ENCODE measurements around the gene MIPOL1.
"Not testable (repeated sequence)": the region's sequence is repeated elsewhere in the genome, so short reads cannot be mapped to it uniquely, and the experiment has no call there.

MIPOL1 gene

DNA sequence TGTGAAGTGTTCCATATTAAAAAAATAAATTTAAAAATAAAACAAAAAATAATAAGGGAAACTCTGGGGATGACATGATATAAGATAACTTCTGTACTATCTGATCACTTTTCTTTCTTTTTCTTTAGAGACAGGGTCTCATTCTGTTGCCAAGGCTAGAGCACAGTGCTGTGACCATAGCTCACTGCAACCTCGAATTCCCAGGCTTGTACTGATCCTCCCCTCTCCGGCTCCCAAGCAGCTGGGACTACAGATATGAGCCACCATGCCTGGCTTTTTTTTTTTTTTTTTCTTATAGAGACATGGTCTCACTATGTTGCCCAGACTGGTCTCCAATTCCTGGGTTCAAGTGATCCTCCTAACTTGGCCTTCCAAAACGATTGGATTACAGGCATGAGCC, 10.4 kb upstream of the MIPOL1 start:
- no peak for DNase-seq (ENCODE audit: low read depth)

DNA sequence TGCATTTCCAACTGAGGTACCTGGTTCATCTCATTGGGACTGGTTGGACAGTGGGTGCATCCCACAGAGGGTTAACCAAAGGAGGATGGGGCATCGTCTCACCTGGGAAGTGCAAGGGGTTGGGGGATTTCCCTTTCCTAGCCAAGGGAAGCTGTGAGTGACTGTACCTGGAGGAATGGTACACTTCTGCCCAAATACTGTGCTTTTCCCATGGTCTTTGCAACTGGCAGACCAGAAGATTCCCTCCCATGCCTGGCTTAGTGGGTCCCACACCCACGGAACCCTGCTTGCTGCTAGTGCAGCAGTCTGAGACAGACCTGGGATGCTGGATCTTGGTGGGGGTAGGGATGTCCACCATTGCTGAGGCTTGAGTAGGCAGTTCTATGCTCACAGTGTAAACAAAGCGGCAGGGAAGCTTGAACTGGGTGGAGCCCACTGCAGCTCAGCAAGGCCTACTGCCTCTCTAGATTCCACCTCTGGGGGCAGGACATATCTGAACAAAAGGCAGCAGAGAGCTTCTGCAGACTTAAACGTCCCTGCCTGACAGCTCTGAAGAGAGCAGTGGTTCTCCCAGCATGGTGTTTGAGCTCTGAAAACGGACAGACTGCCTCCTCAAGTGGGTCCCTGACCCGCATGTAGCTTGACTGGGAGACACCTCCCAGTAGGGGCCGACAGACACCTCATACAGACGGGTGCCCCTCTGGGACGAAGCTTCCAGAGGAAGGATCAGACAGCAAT, 9.7 kb upstream of the MIPOL1 start:
- DNase-seq (ENCODE audit: low read depth) = not testable (repeated sequence)

DNA sequence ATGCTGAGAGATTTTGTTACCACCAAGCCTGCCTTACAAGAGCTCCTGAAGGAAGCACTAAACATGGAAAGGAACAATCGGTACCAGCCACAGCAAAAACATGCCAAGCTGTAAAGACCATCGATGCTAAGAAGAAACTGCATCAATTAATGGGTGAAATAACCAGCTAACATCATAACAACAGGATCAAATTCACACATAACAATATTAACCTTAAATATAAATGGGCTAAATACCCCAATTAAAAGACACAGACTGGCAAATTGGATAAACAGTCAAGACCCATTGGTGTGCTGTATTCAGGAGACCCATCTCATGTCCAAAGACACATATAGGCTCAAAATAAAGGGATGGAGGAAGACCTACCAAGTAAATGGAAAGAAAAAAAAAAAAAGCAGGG, 8.0 kb upstream of the MIPOL1 start:
- DNase-seq (ENCODE audit: low read depth) = not testable (repeated sequence)

DNA sequence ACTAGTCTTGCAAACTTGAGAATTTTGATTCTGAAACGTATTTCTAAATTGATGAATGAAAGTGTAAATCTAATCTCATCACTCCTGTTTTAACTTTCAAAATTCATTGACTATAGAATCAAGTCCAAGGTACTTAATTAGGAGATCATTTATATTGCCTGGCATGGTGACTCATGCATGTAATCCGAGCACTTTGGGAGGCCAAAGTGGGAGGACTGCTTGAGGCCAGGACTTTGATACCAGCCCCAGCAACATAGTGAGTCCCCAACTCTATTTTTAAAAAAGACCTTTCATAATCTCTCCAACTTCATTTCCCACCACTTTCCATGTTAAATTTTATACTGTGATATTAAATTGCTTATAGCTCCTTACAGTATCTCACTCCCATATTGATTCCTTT, 3.0 kb upstream of the MIPOL1 start:
- DNase-seq (ENCODE audit: low read depth) = no peak

GRCh38 chr14:37195327-37195726, 2.4 kb upstream of the MIPOL1 start:
- no peak for DNase-seq (ENCODE audit: low read depth)

GRCh38 chr14:37196604-37197420, 925 bp upstream of the MIPOL1 start:
- no peak for DNase-seq (ENCODE audit: low read depth)

DNA sequence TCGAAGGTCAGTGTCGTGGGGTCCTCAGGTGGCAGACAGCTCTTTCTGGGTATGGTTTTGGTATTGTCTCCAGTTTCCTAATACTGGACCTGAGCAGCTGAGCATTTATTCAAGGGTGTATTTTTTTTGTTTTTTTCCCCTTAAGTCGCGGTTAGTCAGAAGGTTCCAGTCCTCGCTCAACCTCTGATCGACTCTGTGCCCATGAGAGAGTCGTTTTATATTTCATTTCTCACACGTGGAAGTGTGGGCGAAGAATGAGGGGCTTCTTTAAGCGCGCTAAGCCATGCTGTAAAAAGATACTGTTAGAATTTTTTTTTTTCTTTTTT, 499 bp downstream of the MIPOL1 start:
- no peak for DNase-seq (ENCODE audit: low read depth)

DNA sequence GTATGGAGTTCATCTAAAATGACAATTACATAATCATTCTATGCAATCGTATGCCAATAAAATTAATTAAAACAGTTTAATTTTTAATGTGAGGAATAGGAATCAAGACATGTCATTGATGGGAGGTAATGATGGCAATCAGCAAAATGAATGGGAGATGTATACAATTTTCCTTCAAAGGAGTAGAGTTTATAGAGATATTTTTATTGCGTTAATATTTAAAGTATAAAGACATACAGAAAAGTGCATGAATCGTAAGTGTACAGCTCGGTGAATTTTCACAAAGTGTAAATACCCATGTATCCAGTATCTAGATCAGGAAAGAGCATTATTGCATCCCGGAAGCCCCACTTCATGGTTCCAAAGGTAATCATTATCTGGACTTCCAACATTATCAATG, 1.2 kb downstream of the MIPOL1 start:
- DNase-seq (ENCODE audit: low read depth) = no peak

GRCh38 chr14:37201724-37202123, 4.0 kb downstream of the MIPOL1 start:
- DNase-seq (ENCODE audit: low read depth) = no peak

DNA sequence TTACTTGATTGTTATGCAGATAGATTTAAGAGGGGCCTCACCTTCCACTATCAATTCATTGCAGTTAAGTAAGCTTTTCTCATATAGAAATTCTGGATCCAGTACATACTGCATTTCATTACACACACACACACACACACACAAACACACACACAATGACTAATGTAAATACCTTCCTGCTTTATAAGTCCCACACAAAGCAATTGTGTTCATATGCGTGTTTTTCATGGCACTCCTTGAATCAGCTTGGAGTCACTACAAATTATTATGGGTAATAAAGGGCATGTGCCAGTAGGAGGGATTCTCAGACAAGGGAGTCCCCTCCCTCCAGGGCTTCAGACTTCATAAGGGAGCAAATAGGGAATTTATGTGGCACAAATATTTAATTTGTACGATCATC, 4.5 kb downstream of the MIPOL1 start:
- DNase-seq (ENCODE audit: low read depth) = no peak

DNA sequence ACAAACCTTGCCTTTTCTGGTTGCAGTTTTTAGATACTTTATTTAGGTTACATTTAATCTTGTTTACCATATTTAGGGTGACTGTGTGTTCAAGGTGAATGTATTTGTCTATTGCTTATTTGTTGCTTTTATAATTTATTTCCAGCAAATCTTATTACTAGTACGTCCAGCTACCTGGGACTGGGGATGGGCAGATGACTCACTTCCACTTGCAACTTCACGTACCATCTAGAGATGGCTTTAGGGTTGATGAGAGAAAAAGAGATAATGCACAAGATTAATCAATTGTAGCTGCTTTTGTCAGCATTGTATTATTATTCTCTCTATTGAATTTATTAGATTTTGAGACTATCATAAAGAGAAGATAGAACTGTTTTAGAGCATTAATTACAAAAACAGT, 5.1 kb downstream of the MIPOL1 start:
- DNase-seq (ENCODE audit: low read depth) = no peak

DNA sequence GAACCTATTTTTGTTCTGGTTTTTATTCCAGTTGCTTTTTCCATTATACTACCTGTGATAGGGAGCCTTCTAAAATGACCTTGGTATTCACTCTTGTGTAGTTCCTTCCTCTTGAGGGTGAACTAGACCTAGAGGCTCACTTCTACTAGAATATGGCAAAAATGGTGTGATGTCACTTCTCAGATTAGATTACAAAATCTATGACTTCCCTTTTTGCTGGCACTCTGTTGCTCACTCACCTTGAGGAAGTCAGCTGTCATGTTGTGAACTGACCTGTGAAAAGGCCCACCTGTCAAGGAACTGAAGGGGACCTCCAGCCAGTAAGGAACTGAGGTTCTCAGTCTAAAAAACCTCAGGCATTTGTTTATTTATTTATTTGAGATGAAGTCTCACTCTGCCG, 5.7 kb downstream of the MIPOL1 start:
- no peak for DNase-seq (ENCODE audit: low read depth)

DNA sequence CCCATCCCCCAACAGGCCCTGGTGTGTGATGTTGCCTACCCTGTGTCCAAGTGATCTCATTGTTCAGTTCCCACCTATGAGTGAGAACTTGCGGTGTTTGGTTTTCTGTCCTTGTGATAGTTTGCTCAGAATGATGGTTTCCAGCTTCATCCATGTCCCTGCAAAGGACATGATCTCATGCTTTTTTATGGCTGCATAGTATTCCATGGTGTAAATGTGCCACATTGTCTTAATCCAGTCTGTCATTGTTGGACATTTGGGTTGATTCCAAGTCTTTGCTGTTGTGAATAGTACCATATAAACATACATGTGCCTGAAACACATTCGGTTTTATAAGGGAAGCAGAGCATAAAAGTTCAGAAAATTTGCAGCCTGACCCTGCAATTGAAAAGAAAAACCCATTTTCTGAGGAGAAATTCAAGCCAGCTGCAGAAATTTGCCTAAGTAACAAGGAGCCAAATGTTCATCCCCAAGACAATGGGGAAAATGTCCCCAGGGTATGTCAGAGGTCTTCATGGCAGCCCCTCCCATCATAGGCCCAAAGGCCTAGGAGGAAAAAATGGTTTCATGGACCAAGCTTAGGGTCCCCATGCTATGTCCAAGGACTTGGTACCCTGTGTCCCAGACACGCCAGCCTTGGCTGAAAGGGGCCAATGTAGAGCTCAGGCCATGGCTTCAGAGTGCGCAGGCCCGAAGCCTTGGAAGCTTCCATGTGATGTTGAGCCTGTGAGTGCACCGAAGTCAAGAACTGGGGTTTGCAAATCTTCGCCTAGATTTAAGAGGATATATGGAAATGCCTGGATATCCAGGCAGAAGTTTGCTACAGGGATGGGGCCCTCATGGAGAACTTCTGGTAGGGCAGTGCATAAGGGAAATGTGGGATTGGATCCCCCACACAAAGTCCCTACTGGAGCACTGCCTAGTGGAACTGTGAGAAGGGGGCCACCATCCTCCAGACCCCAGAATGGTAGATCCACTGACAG, 8.2 kb downstream of the MIPOL1 start:
- not testable (repeated sequence) for DNase-seq (ENCODE audit: low read depth)

DNA sequence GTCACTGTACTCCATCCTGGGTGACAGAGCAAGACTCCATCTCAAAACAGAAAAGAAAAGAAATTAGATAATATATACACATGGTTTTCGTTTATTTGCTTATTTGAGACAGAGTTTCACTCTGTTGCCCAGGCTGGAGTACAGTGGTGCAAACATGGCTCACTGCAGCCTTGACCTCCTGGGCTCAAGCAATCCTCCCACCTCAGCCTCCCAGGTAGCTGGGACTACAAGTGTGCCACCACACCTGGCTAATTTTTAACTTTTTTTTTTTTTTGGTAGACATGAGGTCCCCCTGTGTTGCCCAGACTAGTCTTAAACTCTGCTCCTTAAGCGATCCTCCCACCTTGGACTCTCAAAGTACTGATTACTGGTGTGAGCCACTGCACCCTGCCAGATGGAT, 11.9 kb downstream of the MIPOL1 start:
- DNase-seq (ENCODE audit: low read depth) = not testable (repeated sequence)

DNA sequence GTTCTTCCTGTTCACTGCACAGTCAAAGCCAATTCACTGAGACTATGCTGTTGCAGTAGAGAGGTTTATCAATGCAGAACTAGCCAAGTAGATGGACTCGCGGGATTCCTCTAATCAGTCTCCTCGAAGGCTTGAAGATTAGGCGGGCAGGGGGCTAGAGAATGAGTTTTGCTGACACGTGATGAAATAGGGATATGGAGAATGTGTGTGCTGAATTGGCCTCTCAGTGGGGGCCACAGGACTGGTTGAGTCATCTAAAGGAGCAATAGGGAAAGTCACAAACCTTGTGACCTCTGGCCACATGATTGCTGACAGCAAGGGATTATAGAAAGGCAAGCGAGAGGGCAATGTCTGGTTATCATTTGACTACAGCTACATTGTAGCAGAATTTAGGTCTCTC, 12.7 kb downstream of the MIPOL1 start:
- no peak for DNase-seq (ENCODE audit: low read depth)

DNA sequence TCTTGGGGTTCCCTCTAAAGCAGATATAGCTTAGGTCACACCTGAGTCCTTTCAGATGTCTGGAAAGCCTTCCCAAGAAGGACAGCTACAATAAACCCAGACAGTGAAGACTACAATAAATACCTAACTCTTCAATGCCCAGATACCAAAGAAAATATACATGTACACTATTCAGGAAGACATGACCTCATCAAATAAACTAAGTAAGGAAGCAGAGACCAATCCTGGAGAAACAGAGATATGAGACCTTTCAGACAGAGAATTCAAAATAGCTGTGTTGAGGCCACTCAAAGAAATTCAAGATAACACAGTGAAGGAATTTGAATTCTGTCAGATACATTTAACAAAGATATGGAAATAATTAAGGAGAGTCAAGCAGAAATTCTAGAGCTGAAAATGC, 15.3 kb downstream of the MIPOL1 start:
- no peak for DNase-seq (ENCODE audit: low read depth)

DNA sequence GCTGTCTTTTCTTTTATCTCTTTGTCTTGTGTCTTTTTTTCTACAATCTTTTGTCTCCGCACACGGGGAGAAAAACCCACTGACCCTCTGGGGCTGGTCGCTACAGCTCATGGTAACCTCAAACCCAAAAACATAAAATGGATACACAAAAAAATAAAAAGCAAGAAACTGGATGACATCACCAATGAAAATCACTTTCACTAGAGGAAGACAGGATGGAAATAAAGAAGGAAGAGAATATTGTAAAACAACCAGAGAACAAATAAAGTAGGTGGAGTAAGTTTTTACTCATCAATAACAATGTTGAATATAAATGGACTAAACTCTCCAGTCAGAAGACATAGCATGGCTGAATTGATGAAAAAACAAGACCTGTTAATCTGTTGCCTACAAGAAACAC, 17.6 kb downstream of the MIPOL1 start:
- no peak for DNase-seq (ENCODE audit: low read depth)

DNA sequence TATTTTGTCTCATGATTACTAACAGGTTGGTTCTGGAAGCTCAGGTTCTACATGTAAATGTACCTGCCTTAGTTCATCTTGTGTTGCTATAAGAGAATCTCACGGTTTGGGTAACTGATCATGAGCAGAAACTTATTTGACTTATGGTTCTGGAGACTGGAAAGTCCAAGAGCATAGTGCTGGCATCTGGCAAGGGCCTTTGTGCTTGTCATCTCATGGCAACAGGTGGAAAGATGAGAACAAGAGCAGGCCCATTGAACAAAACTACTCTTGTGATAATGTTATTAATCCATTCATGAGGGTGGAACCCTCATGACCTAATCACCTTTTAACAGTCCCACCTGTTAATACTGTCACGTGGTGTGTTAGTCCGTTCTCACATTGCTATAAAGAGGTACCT, 23.3 kb downstream of the MIPOL1 start:
- no peak for DNase-seq (ENCODE audit: low read depth)

GRCh38 chr14:37223947-37224474, 26.3 kb downstream of the MIPOL1 start:
- no peak for DNase-seq (ENCODE audit: low read depth)

DNA sequence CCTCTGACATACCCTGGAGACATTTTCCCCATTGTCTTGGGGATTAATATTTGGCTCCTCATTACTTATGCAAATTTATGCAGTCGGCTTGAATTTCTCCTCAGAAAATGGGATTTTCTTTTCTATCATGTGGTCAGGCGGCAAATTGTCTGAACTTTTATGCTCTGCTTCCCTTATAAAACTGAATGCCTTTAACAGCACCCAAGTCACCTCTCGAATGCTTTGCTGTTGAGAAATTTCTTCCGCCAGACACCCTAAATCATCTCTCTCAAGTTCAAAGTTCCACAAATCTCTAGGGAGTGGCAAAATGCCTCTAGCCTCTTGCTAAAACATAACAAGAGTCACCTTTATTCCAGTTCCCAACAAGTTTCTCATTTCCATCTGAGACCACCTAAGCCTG, 27.9 kb downstream of the MIPOL1 start:
- DNase-seq (ENCODE audit: low read depth) = not testable (repeated sequence)

- DNase-seq (ENCODE audit: low read depth) = no peak
These were observed 32.9 kb downstream of the MIPOL1 start for GRCh38 chr14:37230551-37231194.

Measured in stimulated activated CD8-positive, alpha-beta memory T cell treated with anti-CD3 and anti-CD28 coated beads, Interleukin-12 subunit alpha, Interleukin-12 subunit beta, amount 100 ng/mL, for 1 hour (primary cell).